Pancreas (tissue), 10 donors: Measurements from ENCODE around the gene CRIP1. TPM values are rescaled to one million over a fixed set of nuclear protein-coding genes. Genes with fewer than 3 reads are reported as not detected.
A peak's percentile ranks its signal among the peaks of the same experiment; 100 is the strongest.

ENCODE experiments used
- ATAC-seq, 4 donors: fragments of 200-7000 bp; cut with Tn5 transposase; one replicate each; pipeline versions ENCODE4 v1.8.0 to v1.9.1; 2020; ENCODE audit warnings: mild to moderate bottlenecking in 4 of 4, moderate library complexity in 4 of 4
- DNase-seq, 6 donors: peaks; one replicate each; pipeline ENCODE4 v3.0.0-alpha.2; 2020
- FAIRE-seq: peaks from 2 replicates; lab custom pipeline; 2012; peaks lifted over from hg19 to GRCh38; lab: Jason Lieb, UNC
- H3K27ac ChIP-seq, 4 donors: fragments of 200-600 bp; sonication (generic); 1 replicate in 3 of 4; 2 replicates in 1 of 4; pipeline versions ENCODE4 v1.5.0 to v1.8.0; 2020
- H3K27me3 ChIP-seq, 4 donors: fragments of 200-600 bp; one replicate each; pipeline ENCODE4 v1.8.0; 2021
- H3K36me3 ChIP-seq, 3 donors: fragments of 200-600 bp; sonication (generic) in 1 of 3; one replicate each; pipeline versions ENCODE4 v1.5.0 to v1.8.0; 2020 to 2021
- H3K4me1 ChIP-seq, 3 donors: fragments of 200-600 bp; one replicate each; pipeline ENCODE4 v1.8.0; 2021
- H3K4me3 ChIP-seq, 4 donors: fragments of 200-600 bp; sonication (generic) in 2 of 4; one replicate each; pipeline versions ENCODE4 v1.5.0 to v1.8.0; 2020 to 2021
- H3K9me3 ChIP-seq, 4 donors: fragments of 200-600 bp; one replicate each; pipeline ENCODE4 v1.8.0; 2021
- WGBS, 2 donors: extraction: QIAGEN DNeasy Blood & Tissue Kit; methylation state at CpG; one replicate each; pipeline ENCODE4 v1.1.7; 2013; 5-methylcytosine and 5-hydroxymethylcytosine counted together
- intact Hi-C, 3 donors: fragments of 100-400 bp; cut with DNase I; formaldehyde crosslinking; loops; one replicate each; pipeline versions ENCODE4 v1.11.1 to v1.14.2; 2022
- polyA plus RNA-seq, 2 donors: library from polyadenylated mRNA; stranded (reverse); fragments of 200-250 nt; gene quantifications; one replicate each; pipeline ENCODE4 v1.2.3, GENCODE V29; 2013
- total RNA-seq, 6 donors: library from RNA; stranded (reverse); fragmentation: NEBNext Ultra II Directional in 4 of 6; extraction: Animal tissue kit (Norgen Biotek cat#: 25700) in 4 of 6; gene quantifications; one replicate each; pipeline versions ENCODE4 v1.2.1 to v1.2.4, GENCODE V29; 2021 to 2023
- TF ChIP-seq, protein P1 (sequence below), 4 donors: fragments of 200-600 bp; sonication (generic) in 3 of 4; IDR thresholded peaks; one replicate each; pipeline versions ENCODE4 v1.5.0 to v1.8.0; 2021; ENCODE audit warnings: antibody characterized with exemption in 4 of 4
- donor health status: healthy with polysubstance abuse.
- donor health status: DM: no; HTN: no; CAD: no; lungs with moderate emphysema.
- donor health status: DM: no; HTN: no; CAD: no.
- donor health status: control.
- donor health status: control.
- donor health status: Bipolar disorder and iron deficiency.
- donor health status: DM: yes; HTN: yes; CAD: no.
- donor health status: DM: no; HTN: no; CAD: no.
- donor health status: DM: no; HTN: no; CAD: no.
- donor health status: DM: yes; HTN: yes; CAD: no.

Gene CRIP1
- total and polyA plus RNA-seq, 8 donors = 2.4 to 71.0 (median 9.3) TPM

DNA sequence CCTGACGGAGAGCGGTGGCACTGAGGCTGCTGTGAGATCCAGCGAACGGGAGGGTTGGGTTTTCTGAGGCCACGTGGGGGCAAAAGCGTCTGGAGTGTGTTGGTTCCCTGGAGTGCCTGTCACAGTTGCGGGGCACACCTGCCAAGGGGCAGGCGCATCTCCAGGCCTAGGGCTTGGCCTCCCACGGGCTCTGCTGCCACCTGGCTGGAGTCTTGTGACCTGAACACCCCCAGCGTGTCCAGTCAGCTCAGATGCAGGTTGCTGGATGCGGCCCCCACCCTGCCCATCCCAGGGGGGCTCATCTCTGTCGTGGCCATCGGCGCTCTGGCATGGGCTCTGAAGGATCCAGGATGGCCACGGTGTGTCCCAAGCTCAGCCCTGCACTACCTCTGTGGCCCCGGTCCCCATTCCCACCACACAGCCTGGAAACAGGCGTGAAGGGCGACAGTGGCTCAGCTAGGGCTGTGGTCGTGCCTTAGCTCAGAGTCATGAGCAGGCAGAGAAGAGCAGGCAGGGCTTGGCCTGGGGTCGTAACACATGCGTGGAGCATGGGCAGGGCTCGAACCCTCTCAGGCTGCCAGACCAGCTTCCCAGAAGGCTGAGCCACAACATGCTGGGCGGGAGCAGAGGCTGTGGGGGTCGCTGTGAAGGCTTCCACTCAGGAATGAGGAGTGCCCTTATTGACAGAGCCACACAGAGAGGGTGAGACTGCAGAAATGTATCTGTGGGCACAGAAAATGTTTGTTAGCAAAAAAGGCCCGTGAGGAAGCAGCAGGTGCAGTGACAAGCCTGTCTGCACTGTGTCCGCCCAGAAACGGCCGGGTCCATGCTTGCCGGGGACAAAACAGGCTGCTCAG lies 35.6 kb upstream of the CRIP1 start:
- ATAC-seq (no peak), DNase-seq (peak in 2 of 6 donors; percentile 34 to 58), FAIRE-seq (no peak)
- H3K36me3 ChIP-seq = peaks cover 0 to 30% (median 5%) of the 10 kb centered on the region in 3 donors
- H3K4me1 ChIP-seq = no peaks in the 10 kb centered on the region
- 89 to 92% methylated on average over 29 of the region's 29 CpGs for WGBS, 2 donors
- H3K27ac ChIP-seq = no peak overlapping the region
- intact Hi-C loops = no loop called here
- H3K4me3 ChIP-seq = no peak overlapping the region
- H3K27me3 ChIP-seq = no peaks in the 10 kb centered on the region
- no peaks in the 10 kb centered on the region for H3K9me3 ChIP-seq
- TF ChIP-seq, protein P1, sequence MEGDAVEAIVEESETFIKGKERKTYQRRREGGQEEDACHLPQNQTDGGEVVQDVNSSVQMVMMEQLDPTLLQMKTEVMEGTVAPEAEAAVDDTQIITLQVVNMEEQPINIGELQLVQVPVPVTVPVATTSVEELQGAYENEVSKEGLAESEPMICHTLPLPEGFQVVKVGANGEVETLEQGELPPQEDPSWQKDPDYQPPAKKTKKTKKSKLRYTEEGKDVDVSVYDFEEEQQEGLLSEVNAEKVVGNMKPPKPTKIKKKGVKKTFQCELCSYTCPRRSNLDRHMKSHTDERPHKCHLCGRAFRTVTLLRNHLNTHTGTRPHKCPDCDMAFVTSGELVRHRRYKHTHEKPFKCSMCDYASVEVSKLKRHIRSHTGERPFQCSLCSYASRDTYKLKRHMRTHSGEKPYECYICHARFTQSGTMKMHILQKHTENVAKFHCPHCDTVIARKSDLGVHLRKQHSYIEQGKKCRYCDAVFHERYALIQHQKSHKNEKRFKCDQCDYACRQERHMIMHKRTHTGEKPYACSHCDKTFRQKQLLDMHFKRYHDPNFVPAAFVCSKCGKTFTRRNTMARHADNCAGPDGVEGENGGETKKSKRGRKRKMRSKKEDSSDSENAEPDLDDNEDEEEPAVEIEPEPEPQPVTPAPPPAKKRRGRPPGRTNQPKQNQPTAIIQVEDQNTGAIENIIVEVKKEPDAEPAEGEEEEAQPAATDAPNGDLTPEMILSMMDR (IDR thresholded peaks at IDR 0.05) = no peak

DNA sequence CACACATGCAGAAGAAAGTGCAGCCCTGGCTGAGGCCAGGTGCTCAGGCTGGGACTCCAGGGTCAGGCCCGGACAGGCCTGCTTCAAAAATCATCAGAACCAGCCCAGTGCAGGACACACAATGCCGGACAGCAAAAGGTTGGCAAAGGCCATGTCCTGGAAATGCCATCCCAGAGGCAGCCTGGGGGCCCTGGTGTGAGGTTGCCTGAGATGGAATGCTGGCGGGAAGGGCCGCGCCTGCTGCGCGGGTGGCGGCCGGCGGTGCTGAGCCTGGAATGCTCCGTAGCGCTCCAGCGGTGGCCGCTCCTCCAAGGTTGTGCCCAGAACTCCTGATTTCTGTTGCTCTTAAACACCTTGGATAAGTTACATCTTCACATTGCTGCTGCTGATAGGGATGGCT lies 33.7 kb upstream of the CRIP1 start:
- Histone ChIP-seq H3K27me3 (no peaks in the 10 kb centered on the region), H3K27ac (no peak overlapping the region), H3K9me3 (no peaks in the 10 kb centered on the region), H3K4me3 (no peak overlapping the region), H3K36me3 (peaks cover 0 to 38% (median 12%) of the 10 kb centered on the region in 3 donors), H3K4me1 (no peaks in the 10 kb centered on the region)
- FAIRE-seq (no peak), DNase-seq (peak in 1 of 6 donors; percentile 60), ATAC-seq (no peak)
- TF ChIP-seq, protein P1 (IDR thresholded peaks at IDR 0.05) = no peak
- 85 to 90% methylated on average over 8 to 14 of the region's 14 CpGs for WGBS, 2 donors
- intact Hi-C loops = no loop called here

DNA sequence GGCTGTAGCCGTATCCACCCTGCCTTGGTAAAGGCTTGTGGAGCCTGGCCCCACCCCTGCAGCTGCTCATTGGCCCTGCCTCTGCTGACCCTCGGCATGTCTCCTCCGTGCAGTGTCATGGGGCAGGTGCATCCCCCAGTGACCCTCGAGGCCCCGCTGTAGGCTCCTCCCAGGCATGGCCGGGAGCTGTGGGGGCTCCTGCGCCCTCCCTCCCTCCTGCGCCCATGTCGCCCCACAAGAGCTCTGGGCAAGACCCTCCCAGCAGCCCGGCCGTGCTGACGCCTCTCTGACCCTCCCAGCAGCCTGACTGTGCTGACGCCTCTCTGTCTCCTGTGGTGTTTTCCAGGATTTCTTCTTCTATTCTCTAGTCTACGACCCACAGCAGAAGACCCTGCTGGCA lies 32.8 kb upstream of the CRIP1 start:
- Histone ChIP-seq H3K36me3 (peaks cover 0 to 38% (median 12%) of the 10 kb centered on the region in 3 donors), H3K27ac (no peak overlapping the region), H3K9me3 (no peaks in the 10 kb centered on the region), H3K27me3 (no peaks in the 10 kb centered on the region), H3K4me3 (no peak overlapping the region), H3K4me1 (no peaks in the 10 kb centered on the region)
- ATAC-seq (no peak), DNase-seq (peak in 2 of 6 donors; percentile 12 to 56), FAIRE-seq (no peak)
- TF ChIP-seq, protein P1 (IDR thresholded peaks at IDR 0.05) = no peak
- WGBS, 2 donors = 92 to 94% methylated on average over 14 of the region's 14 CpGs
- intact Hi-C loops = no loop called here

DNA sequence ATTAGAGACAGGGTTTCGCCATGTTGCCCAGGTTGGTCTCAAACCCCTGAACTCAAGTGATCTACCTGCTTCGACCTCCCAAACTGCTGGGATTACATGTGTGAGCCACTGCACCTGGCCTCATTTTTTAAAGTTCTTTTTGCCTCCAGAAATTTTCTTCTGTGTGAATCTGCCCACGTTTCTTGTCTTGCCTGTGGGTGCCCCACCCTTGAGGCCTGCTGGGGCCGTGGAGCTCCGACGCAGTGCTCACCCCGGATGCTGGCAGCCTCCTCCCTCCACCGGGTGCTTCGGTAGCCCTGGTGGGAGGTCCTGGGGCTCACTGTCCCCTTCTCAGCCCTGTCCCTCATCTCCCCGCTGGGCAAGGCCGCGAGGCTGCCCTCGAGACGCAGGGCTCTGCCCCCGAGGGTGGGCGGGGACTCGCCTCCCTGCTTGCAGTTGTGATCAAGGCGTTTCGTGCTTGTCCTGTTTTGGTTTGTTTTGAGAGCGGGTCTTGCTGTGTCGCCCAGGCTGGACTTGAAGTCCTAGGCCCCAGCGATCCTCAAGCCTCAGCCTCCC lies 31.5 kb upstream of the CRIP1 start:
- FAIRE-seq (no peak), DNase-seq (peak in 1 of 6 donors; percentile 18)
- 91 to 95% methylated on average over 22 of the region's 22 CpGs for WGBS, 2 donors

More for the DNA sequence above, 31.5 kb upstream of the CRIP1 start:
- H3K4me1 ChIP-seq = no peaks in the 10 kb centered on the region
- H3K36me3 ChIP-seq = peaks cover 0 to 35% (median 11%) of the 10 kb centered on the region in 3 donors
- no peaks in the 10 kb centered on the region for H3K9me3 ChIP-seq
- TF ChIP-seq, protein P1 (IDR thresholded peaks at IDR 0.05) = no peak
- intact Hi-C loops = no loop called here
- ATAC-seq = no peak
- H3K27me3 ChIP-seq = no peaks in the 10 kb centered on the region
- H3K27ac ChIP-seq = no peak overlapping the region
- H3K4me3 ChIP-seq = no peak overlapping the region
